GM23338 (cell line): ENCODE results near the gene BTBD16. TPM values are rescaled to one million over a fixed set of nuclear protein-coding genes. Genes with fewer than 3 reads are reported as not detected.
A peak's percentile ranks its signal among the peaks of the same experiment; 100 is the strongest.

ENCODE experiments used
- ATAC-seq: fragments of 200-7000 bp; cut with Tn5 transposase; 3 replicates; pipeline ENCODE4 v1.9.1; 2020
- DNase-seq: peaks from one replicate; pipeline ENCODE4 v3.0.0-alpha.2; 2015; ENCODE audit warnings: low spot score
- H2AFZ ChIP-seq: fragments of 200-600 bp; sonication (generic); 2 replicates; pipeline ENCODE4 v1.8.0; 2016; ENCODE audit warnings: antibody characterized with exemption, mild to moderate bottlenecking, moderate library complexity
- H3F3A ChIP-seq: fragments of 200-600 bp; sonication (generic); replicated peaks from 2 replicates; pipeline ENCODE4 v1.8.0; 2017; ENCODE audit warnings: antibody characterized with exemption, mixed run types, low read depth
- H3K27ac ChIP-seq: fragments of 200-600 bp; sonication (generic); 2 replicates; pipeline ENCODE4 v1.6.1; 2016; ENCODE audit warnings: low read depth
- H3K27me3 ChIP-seq: fragments of 200-600 bp; sonication (generic); 2 replicates; pipeline ENCODE4 v1.8.0; 2016; ENCODE audit warnings: mild to moderate bottlenecking, mixed run types, moderate library complexity; ENCODE audit not compliant: insufficient read depth
- H3K36me3 ChIP-seq: fragments of 200-600 bp; sonication (generic); 2 replicates; pipeline ENCODE4 v1.8.0; 2016; ENCODE audit warnings: mild to moderate bottlenecking; ENCODE audit not compliant: insufficient read depth
- H3K4me1 ChIP-seq: fragments of 200-600 bp; sonication (generic); 2 replicates; pipeline ENCODE4 v1.8.0; 2016; ENCODE audit warnings: mild to moderate bottlenecking, moderate library complexity; ENCODE audit not compliant: insufficient read depth
- H3K4me2 ChIP-seq: fragments of 200-600 bp; sonication (generic); 2 replicates; pipeline ENCODE4 v1.7.1; 2017; ENCODE audit warnings: mixed run types
- H3K4me3 ChIP-seq: fragments of 200-600 bp; sonication (generic); 2 replicates; pipeline ENCODE4 v1.6.1; 2016; ENCODE audit warnings: mixed run types
- H3K79me2 ChIP-seq: fragments of 200-600 bp; sonication (generic); replicated peaks from 2 replicates; pipeline ENCODE4 v1.8.0; 2017; ENCODE audit warnings: mild to moderate bottlenecking; ENCODE audit not compliant: insufficient read depth
- H3K9me2 ChIP-seq: fragments of 200-600 bp; sonication (generic); 2 replicates; pipeline ENCODE4 v1.8.0; 2017; ENCODE audit not compliant: insufficient read depth
- H4K20me1 ChIP-seq: fragments of 200-600 bp; sonication (generic); replicated peaks from 2 replicates; pipeline ENCODE4 v1.8.0; 2017; ENCODE audit warnings: mild to moderate bottlenecking; ENCODE audit not compliant: insufficient read depth
- H3K27ac Mint-ChIP-seq: 2 replicates; pipeline ENCODE4 v1.8.0; 2020; ENCODE audit warnings: inconsistent platforms, mild to moderate bottlenecking, moderate library complexity, mixed read lengths
- H3K27me3 Mint-ChIP-seq: 3 replicates; pipeline ENCODE4 v1.8.0; 2022; ENCODE audit warnings: low read depth, mild to moderate bottlenecking, moderate library complexity, mixed read lengths, inconsistent platforms; ENCODE audit not compliant: insufficient read depth, poor library complexity
- H3K36me3 Mint-ChIP-seq: 3 replicates; pipeline ENCODE4 v1.8.0; 2021; ENCODE audit warnings: low read depth, mild to moderate bottlenecking, inconsistent platforms, moderate library complexity, mixed read lengths
- H3K4me1 Mint-ChIP-seq: 3 replicates; pipeline ENCODE4 v1.8.0; 2020; ENCODE audit warnings: mild to moderate bottlenecking, inconsistent platforms, mixed read lengths
- H3K4me3 Mint-ChIP-seq: 3 replicates; pipeline ENCODE4 v1.8.0; 2021; ENCODE audit warnings: moderate library complexity, mild to moderate bottlenecking, inconsistent platforms, mixed read lengths
- H3K9me3 Mint-ChIP-seq: 3 replicates; pipeline ENCODE4 v1.8.0; 2020; ENCODE audit warnings: moderate library complexity, mild to moderate bottlenecking, inconsistent platforms, mixed read lengths
- CTCF ChIP-seq, 2 experiments: fragments of 200-600 bp in 1 of 2; sonication (generic) in 1 of 2; conservative IDR thresholded peaks; 2 replicates each; pipeline versions ENCODE4 v1.5.1 to v1.6.1; 2016 to 2017; ENCODE audit warnings: antibody characterized with exemption in 2 of 2, low read depth in 2 of 2, mild to moderate bottlenecking in 2 of 2, moderate library complexity in 1 of 2
- NANOG ChIP-seq: IDR thresholded peaks from 2 replicates; pipeline ENCODE4 v1.6.1; 2016; ENCODE audit warnings: antibody characterized with exemption, borderline replicate concordance
- POLR2AphosphoS5 ChIP-seq: IDR thresholded peaks from 2 replicates; pipeline ENCODE4 v1.6.1; 2016; ENCODE audit warnings: antibody characterized with exemption, low read depth
- ZNF114 ChIP-seq: fragments of 250-450 bp; sonication (Bioruptor Pico); IDR thresholded peaks from 2 replicates; pipeline ENCODE4 v1.5.0; 2020; ENCODE audit warnings: mild to moderate bottlenecking, moderate library complexity
- ZNF462 ChIP-seq: fragments of 250-450 bp; sonication (Bioruptor Pico); IDR thresholded peaks from 2 replicates; pipeline ENCODE4 v1.5.0; 2020; ENCODE audit warnings: mild to moderate bottlenecking, moderate library complexity
- polyA plus RNA-seq: library from polyadenylated mRNA; unstranded; fragments of >200 nt; fragmentation: Nextera tagmentation; extraction: Ambion mirVana; gene quantifications from 2 replicates; pipeline ENCODE4 v1.2.1, GENCODE V29; 2016
- total RNA-seq: library from RNA; depleted of rRNA; stranded (reverse); fragments of >200 nt; shearing (Covaris generic); gene quantifications from 2 replicates; pipeline ENCODE4 v1.2.3, GENCODE V29; 2014

BTBD16 gene
- total and polyA plus RNA-seq, 2 experiments from 2014 or later = not detected

DNA sequence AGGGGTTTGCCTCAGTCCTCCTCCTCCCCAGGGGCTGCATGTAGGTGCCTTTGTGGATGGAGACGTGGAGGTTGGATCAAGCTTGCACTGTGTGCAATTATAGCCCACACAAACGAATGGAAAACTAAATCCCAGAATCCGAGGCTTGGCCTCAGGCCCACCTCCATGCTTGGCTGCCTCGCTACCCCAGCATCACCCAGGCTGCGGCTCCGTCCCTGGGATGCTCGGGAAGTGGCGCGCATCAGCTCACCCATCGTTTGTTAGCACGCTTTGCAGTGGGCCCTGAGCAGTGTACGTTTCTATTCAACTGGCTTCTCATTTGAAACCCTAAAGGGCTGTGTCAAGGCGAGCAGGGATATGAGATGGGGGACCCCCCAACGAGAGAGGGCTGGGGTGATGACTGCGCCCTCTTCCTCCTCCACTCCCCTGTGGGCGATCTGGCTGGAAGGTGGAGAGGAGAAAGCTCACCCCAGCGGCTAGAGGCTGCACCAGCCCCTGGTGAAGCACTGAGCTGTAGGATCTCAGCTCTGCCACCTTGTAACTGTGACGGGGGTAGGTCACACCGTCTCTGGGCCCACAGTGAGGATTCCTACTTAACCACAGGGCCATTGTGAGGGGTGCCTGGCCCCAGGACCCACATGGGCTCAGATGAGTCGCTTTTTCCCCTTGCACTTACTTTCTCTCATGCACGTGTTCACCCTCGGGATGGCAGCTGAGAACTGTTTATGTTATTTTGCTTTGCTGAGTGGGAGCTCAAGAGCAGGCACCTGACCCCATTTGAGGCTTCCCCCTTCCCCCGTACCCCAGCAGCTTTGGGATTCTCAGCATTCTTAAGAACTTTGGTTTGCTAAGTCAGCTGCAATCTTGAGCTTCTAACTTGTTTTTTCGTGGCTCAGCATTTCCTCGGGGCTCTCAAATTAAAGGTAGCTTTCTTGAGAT, 12.7 kb upstream of the BTBD16 start (continued):
- no peak for TF ChIP-seq ZNF462 (CRISPR knock-in tag)

DNA sequence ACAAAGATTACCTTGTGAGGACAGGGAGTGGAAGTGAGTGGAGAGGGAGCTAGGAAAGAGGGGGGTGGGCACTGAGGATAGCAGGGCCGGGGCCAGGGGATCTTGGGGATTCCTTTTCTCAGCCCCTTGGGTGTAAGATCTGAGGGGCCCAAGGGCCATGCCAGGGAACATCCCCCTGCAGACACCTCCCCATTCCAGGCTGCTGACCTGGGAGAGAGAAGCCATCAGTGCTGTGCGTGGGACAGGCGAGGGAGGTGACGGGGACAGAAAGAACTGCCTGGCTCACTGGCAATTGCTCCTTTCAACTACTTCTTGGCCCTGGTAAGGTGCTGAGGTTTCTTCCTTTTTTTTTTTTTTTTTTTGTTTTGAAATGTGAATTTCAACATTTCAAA, 12.0 kb upstream of the BTBD16 start:
- Histone ChIP-seq H3K4me1 (peaks cover 20% of the 10 kb centered on the region), H2AFZ (no peak overlapping the region), H3K27me3 (no peaks in the 10 kb centered on the region), H3K79me2 (no peaks in the 10 kb centered on the region), H3K9me2 (no peaks in the 10 kb centered on the region), H3K4me3 (no peak overlapping the region; the same call in 1 of the 2 replicates), H3K4me2 (0 out of 2 replicates have a peak overlapping the region, but pooled peaks have one; percentile 64), H3F3A (no peaks in the 10 kb centered on the region), H3K36me3 (peaks cover 8% of the 10 kb centered on the region; the same call in 1 of the 2 replicates), H3K27ac (peak overlapping the region; percentile 78), H4K20me1 (peaks cover 6% of the 10 kb centered on the region; the same call in 1 of the 2 replicates)
- Mint-ChIP-seq H3K36me3 (peaks cover 40% of the 10 kb centered on the region), H3K27me3 (peaks cover 5% of the 10 kb centered on the region), H3K9me3 (peaks cover 19% of the 10 kb centered on the region), H3K4me3 (no peak overlapping the region), H3K4me1 (peaks cover 26% of the 10 kb centered on the region), H3K27ac (peak overlapping the region; percentile 88)
- ATAC-seq (peak; percentile 52), DNase-seq (no peak)
- no peak for TF ChIP-seq CTCF (conservative IDR thresholded peaks at IDR 0.05; ENCODE audit: low read depth in 2 of 2)
- TF ChIP-seq POLR2AphosphoS5 = no peak
- TF ChIP-seq NANOG = no peak
- no peak for TF ChIP-seq ZNF114
- no peak for TF ChIP-seq ZNF462 (CRISPR knock-in tag)
